Measurements from ENCODE around the gene HES5.

HES5 gene

GRCh38 chr1:2546515-2547209 is 16.6 kb upstream of the HES5 start:
- Histone ChIP-seq H4K20me1 (ENCODE audit: low read depth, low read length) (no peaks in the 10 kb centered on the region), H2AFZ (ENCODE audit: low read depth, low read length, severe bottlenecking) (no peak overlapping the region), H3K27me3 (ENCODE audit: low read length) (no peaks in the 10 kb centered on the region), H3K9me3 (ENCODE audit: insufficient read depth, low read length) (no peaks in the 10 kb centered on the region), H3K9ac (ENCODE audit: low read length) (peak overlapping the region; percentile 50), H3F3A (ENCODE audit: insufficient read depth) (no peaks in the 10 kb centered on the region), H3K4me2 (ENCODE audit: low read depth, low read length, poor library complexity, severe bottlenecking) (peak overlapping the region; percentile 57), H3K27ac (ENCODE audit: low read depth, low read length) (peak overlapping the region; percentile 56; the same call in 1 of the 2 replicates), H3K79me2 (ENCODE audit: insufficient read depth, low read length) (no peaks in the 10 kb centered on the region), H3K36me3 (ENCODE audit: low read length) (no peaks in the 10 kb centered on the region), H3K9me2 (replicated peaks; ENCODE audit: insufficient read depth, low read length) (no peaks in the 10 kb centered on the region), H3K4me3 (ENCODE audit: insufficient read depth, low read length, poor library complexity, severe bottlenecking) (peak overlapping the region; percentile 43)
- TF ChIP-seq CTCF (IDR thresholded peaks at IDR 0.05; ENCODE audit: insufficient read depth, low read length, poor library complexity, severe bottlenecking) (no peak), EZH2phosphoT487 (conservative IDR thresholded peaks at IDR 0.05; ENCODE audit: low read length) (no peak)

GRCh38 chr1:2545754-2546514 is 15.9 kb upstream of the HES5 start:
- no peaks in the 10 kb centered on the region for H4K20me1 ChIP-seq (ENCODE audit: low read depth, low read length)
- no peaks in the 10 kb centered on the region for H3K27me3 ChIP-seq (ENCODE audit: low read length)
- peak overlapping the region; percentile 57 for H3K4me2 ChIP-seq (ENCODE audit: low read depth, low read length, poor library complexity, severe bottlenecking)
- H3K4me3 ChIP-seq (ENCODE audit: insufficient read depth, low read length, poor library complexity, severe bottlenecking), result peak overlapping the region; percentile 43
- TF ChIP-seq CTCF (IDR thresholded peaks at IDR 0.05; ENCODE audit: insufficient read depth, low read length, poor library complexity, severe bottlenecking), result no peak
- TF ChIP-seq EZH2phosphoT487 (conservative IDR thresholded peaks at IDR 0.05; ENCODE audit: low read length), result no peak
- no peaks in the 10 kb centered on the region for H3F3A ChIP-seq (ENCODE audit: insufficient read depth)
- H3K9me3 ChIP-seq (ENCODE audit: insufficient read depth, low read length), result no peaks in the 10 kb centered on the region
- H3K27ac ChIP-seq (ENCODE audit: low read depth, low read length), result no peak overlapping the region
- H3K9me2 ChIP-seq (replicated peaks; ENCODE audit: insufficient read depth, low read length), result no peaks in the 10 kb centered on the region
- H3K79me2 ChIP-seq (ENCODE audit: insufficient read depth, low read length), result no peaks in the 10 kb centered on the region
- no peaks in the 10 kb centered on the region for H3K36me3 ChIP-seq (ENCODE audit: low read length)
- H2AFZ ChIP-seq (ENCODE audit: low read depth, low read length, severe bottlenecking), result no peak overlapping the region
- H3K9ac ChIP-seq (ENCODE audit: low read length), result peak overlapping the region; percentile 50; the same call in 1 of the 2 replicates

GRCh38 chr1:2544875-2545640 is 15.0 kb upstream of the HES5 start:
- H3K9me3 ChIP-seq (ENCODE audit: insufficient read depth, low read length), result no peaks in the 10 kb centered on the region
- H3K4me3 ChIP-seq (ENCODE audit: insufficient read depth, low read length, poor library complexity, severe bottlenecking), result no peak overlapping the region
- TF ChIP-seq EZH2phosphoT487 (conservative IDR thresholded peaks at IDR 0.05; ENCODE audit: low read length) (no peak), CTCF (IDR thresholded peaks at IDR 0.05; ENCODE audit: insufficient read depth, low read length, poor library complexity, severe bottlenecking) (no peak)
- no peaks in the 10 kb centered on the region for H3K9me2 ChIP-seq (replicated peaks; ENCODE audit: insufficient read depth, low read length)
- H3K4me2 ChIP-seq (ENCODE audit: low read depth, low read length, poor library complexity, severe bottlenecking), result no peak overlapping the region
- no peak overlapping the region for H3K27ac ChIP-seq (ENCODE audit: low read depth, low read length)
- no peaks in the 10 kb centered on the region for H3K27me3 ChIP-seq (ENCODE audit: low read length)
- H4K20me1 ChIP-seq (ENCODE audit: low read depth, low read length), result no peaks in the 10 kb centered on the region
- no peaks in the 10 kb centered on the region for H3K36me3 ChIP-seq (ENCODE audit: low read length)
- H3K79me2 ChIP-seq (ENCODE audit: insufficient read depth, low read length), result no peaks in the 10 kb centered on the region
- no peaks in the 10 kb centered on the region for H3F3A ChIP-seq (ENCODE audit: insufficient read depth)
- no peak overlapping the region for H3K9ac ChIP-seq (ENCODE audit: low read length)
- no peak overlapping the region for H2AFZ ChIP-seq (ENCODE audit: low read depth, low read length, severe bottlenecking)

Measured in SU-DHL-6 (cell line).